Stimulated activated CD4-positive, alpha-beta T cell treated with anti-CD3 and anti-CD28 coated beads, TNF-alpha, amount 100 ng/mL, for 24 hours (primary cell): ENCODE results near the gene COL12A1.

ENCODE experiments used
- DNase-seq, 3 experiments: peaks; one replicate each; pipeline ENCODE4 v3.0.0-alpha.2; 2020; ENCODE audit warnings: low read depth in 3 of 3

The COL12A1 gene

DNA sequence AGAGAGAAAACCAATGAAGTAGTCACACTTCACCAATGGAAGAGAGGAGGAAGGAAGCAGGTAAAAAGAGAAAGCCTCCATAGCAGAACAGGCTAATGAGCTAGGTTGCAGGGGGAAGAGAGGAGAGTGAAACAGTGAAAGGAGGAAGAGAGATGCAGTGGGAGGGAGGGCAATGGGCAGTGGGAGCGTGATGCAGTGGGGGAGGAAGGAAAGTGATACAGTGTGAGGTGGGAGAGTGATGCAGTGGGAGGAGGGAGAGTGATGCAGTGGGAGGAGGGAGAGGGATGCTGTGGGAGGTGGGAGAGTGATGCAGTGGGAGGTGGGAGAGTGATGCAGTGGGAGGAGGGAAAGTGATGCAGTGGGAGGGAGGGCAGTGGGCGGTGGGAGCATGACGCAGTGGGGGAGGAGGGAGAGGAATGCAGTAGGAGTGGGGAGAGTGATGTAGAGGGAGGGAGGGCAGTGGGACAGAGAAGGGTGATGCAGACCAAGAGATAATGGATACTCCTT is 29.7 kb downstream of the COL12A1 start:
- no peak for DNase-seq

DNA sequence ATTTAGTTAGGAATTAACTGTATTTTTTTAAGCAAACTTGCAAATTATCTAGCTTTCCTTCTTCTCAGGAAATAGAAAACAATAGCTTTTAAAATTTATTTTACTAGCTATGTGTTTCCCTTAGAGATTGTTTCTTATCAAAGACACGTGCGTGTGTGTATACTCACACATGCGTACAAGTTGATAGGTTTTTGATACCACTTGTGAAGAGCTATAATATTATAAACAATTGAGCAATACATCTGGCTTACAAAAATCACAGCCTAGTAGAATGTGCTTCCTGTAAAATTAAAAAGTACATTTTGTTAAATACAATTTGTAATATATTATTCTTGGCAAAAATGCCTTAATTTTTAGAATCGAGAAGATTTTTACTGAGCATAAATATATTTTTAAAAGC is 33.9 kb downstream of the COL12A1 start:
- DNase-seq = no peak

DNA sequence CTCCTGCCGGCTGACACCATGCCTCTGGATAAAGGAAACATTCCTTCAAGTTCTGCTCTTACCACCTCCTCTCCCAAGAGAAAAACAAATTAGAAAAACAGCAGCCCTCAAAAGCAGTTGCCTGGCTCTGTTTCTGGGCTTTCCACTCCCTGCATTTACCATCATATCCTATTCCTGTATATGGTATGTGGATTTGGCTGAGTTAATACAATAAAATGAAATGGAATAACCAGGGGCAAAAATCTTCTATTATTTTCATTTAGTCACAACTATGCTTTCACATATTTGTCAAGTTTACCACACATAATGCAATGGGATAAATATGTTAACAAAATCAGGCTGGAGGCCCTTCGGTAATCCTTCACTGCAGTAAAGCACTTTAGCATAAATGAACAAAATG is 34.3 kb downstream of the COL12A1 start:
- no peak for DNase-seq

DNA sequence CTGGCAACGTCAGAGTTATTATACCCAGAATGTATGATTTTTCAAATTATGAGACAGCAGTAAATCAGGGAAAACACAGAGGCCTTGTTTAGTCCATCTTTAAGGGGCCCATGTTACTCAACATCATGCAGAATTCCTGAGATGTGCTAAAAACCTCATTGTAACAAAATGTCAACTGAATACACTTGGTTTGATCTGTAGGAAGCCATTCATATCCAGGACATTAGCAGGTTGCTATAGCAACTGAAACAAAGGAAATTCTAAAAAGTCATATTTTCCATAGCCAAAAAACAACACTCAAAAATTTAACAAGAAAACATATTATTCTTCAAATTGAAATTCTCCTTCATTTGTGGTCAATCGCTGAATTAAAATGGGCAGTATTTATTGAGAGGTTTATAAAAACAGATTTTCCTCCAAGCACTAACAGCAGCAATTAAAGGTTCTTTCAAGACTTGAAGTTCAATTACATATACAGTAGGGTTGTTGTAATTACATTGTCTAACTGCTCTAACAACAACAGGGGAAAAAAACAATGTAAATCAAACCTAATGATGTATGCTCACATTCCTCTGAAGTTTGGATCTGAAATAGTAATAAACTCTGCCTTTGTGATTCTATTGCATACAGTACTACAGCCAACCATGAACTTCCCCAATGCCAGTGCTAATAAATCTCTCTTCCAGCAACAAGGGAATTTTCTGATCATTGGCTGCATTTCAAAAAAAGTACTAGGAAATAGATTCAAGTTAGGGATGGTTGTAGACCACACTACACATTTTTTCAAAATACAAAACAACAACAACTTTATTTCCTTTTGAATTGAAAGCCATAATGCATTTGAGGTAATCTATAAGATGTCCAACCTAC is 34.9 kb downstream of the COL12A1 start:
- DNase-seq = no peak

DNA sequence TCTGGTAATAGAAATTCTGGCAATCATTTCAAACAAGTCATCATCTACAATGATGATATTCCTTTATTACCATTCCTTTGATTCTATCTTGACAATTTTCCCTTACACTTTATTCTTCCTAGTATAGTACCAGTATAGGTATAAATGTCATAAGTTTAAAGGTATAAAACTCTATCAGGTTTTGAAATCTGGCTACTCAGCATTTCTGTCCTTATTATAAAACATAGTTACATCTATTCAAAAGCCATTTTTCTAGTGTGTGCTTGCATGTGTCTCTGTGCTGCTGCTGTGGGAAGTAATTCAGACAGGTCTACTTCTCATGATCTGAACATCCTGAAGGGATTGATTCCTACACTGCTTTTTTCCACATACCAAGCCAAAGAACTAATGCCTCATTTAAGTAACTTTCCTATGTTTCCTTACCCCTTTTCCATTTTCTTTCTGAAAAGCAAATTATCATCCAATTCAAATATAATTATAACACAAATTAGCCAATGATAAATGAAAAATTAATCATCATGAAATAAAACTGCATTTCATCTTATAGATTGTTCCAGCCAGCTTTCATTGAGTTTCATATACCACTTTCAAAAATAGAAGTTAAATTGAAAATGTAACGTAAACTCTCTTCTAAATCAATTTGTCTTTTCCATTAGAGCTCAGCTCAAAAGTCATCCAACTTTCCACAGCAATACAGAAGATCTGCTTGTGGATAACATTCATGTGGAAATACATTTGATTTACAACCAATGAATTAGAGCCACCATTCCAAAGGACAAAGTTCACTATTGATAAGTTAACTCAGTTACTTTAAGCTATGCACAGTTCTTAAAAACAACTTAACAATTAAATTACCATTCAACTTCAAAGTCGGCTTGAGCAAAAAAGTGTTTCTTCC is 35.9 kb downstream of the COL12A1 start:
- DNase-seq = no peak

DNA sequence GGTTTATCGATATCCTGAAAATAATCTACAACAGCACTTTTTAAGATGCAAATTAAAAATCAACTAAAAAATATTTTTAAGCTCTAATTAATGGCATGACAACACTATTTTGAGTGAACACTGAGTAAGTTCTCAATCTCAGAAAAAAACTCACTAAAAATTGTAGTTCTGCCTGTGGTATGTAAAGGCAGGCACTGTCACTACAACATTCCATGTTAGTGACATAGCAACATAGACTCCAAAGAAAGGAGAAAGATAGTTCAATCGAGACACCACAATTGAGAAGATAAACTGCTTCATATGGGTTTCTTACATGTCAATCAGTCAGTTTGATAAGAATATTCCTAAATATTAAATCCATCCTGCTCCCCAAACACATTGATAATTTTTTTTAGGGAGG is 38.0 kb downstream of the COL12A1 start:
- no peak for DNase-seq

DNA sequence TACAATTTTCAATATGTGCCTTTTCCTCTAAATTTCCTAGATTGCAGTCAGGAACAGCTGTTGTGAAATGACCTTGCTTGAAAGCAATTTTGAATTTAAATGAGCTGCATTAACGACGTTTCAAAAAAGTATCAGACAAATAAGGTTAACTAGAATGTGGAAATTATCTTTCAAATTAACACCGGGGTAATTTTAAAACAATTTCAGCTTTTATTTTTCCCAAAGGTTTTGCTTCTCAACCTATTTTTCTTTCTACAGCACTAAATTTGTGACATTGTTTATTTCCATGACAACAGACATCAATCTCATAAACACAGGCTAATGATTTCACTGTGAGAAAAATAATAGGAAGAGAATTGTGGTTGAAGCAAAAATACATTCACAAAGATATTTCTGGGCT is 38.5 kb downstream of the COL12A1 start:
- no peak for DNase-seq

DNA sequence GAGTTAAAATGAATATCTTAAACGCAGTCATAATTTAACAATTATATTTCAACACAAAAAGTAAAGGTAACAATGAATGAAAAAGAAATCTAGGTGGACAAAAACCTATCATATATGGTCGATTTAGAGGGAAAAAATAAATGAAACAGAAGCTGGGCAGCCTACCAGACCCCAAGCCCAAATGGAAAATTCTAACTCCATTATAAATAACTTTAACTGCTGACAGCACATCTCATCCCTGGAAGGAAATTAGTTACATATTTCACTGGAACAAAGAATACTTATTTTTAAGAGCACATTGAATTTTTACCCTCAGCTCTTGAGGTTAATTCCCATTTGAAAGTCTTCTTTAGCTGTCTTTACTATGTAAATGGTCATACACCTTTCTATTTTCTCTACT is 39.1 kb downstream of the COL12A1 start:
- no peak for DNase-seq

DNA sequence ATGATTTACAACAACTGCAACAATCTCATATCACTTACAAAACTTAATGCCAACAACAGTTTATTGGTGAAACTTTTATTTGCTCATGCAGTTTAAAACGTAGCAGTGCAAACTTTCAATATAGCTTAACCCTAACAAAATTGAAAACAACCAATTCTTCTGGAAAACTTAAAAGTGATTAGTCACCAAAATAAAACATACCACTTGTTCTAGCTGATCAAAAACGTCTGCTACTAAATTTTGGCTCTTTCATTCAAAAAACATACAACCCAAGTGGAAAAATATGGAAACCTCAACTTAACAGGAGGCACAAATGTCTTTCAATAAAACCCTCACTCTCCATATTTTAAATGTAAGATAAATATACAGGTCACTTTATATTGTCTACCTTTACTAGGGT is 39.6 kb downstream of the COL12A1 start:
- DNase-seq = no peak

DNA sequence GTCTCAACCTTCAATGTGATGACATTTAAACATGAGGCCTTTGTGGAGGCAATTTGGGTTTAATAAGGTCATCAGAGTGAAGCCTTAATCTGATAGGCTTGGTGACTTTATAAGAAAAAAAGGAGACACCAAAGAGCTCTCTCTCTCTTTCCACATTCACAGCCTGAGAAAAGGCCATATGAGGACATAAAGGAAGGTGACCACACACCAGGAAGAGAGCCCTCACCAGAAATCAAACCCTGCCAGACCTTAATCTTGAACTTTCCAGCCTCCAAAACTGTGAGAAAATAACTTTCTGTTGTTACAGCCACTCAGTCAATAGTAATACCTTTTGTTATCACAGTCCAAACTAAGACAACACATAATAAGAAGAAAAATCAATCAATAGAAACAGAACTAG is 47.7 kb downstream of the COL12A1 start:
- no peak for DNase-seq

DNA sequence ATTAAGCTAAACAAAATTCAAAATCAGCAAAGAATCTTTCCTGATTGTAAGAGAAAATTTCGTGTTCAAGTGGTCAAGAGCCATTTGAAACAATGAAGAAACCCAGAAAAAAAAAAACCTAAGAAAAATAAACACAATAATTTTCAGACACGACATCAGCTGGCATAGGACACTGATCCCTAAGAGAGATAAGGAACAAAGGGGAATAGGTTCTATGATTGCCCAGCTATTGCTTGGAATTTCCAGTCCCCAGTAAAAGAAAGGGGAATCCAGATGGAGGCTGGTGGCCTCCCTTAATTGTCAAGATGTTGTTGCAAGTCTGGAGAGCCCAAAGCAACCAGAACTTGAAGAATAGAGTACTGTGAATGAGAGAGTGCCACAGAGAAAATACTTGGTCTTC is 48.5 kb downstream of the COL12A1 start:
- DNase-seq = no peak

DNA sequence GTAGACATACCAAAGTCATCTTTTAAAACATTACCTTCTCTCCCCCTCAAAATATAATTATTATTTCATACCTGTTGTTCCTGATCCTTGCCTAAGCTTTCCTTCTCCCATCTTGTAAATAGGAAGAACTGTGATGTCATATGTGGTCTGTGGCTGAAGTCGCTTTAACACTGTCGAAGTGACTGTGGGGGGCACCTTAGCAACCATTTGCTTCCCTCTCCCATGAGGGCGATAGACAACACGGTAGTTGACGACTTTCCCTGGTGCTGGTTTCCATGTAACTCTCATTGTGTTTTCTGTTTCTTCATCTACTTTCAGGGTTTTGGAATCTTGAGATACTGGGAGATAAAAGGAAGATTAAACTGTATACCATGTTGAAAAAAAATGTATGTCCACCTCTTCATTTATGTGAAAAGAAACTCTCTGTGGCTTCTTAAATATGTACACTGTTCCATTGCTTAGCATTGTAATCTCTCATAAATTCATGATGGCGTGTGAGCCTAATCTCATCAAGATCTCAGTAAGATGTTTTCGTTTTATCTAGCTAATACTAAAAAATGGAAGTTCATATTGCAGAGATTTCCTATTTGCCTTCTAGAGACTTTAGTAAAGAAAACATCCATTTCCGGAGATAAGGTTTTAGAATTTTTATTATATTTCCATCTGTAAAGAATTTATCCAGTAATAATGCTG is 49.5 kb downstream of the COL12A1 start:
- no peak for DNase-seq

DNA sequence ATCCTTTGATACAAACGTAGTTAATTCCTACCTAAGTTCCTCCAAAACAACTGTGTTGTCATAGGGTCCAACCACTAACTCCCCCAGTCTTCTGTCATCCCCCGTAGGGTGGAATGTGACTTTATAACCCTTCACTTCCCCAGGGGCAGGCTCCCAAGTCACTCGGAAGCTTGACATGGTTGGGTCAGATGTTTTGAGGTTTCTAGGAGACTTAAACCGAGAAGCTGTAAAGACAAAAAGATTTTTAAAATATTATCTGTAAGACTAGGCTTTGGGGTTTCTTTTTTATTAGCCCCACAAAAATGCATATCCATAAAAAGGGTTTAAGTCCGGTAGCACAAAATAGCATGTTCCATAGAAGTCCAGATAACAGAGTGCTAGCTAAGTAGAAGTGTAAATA is 50.2 kb downstream of the COL12A1 start:
- DNase-seq = no peak

DNA sequence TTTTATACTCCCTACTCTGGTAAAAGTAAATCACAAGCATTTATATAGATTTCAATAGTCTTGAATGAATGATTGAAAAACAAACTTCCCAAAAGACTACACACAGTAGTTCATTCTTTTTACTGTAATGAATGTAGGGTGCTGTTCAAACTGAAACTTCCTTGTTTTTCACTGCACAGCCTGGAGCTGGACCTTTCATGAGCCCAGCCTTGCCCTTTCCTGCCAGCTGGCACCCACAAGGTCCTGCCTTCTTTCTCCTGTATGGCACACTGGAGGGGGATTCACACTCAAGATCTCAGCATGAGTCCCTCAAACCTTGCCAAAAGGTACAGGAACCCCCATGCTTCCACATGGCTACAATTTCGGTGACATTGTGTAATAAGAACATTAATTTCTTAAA is 50.9 kb downstream of the COL12A1 start:
- DNase-seq = no peak

DNA sequence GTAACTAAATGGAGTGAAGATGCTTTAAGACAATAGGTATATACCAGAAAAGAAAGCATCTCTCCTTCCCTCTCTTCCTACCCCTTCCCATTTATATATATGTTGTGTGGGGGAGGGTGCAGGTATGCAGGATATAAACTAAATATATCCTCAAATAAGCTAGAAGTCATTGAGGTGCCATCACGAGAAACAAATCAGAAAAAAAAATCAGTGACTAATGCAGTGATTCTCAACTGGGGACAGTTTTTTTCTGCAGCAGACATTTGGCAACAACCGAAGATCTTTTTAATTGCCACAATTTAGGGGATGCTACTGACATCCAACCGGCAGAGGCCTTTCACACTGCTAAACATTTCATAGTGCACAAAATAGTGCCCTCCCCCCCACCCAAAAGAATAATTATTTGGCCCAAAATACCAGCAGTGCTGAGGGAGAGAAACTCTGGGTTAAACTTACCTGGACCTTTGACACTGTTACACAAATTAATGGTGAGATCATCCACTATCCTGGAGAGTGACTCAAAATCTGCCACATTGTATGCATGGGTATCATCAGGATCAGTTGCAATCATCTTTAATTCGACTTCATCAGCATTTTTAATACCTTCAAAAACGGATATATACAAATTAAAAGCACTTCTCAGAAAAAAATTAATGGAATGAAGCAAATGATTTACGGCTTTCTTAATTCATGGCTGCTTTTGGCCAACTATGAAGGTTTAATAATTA is 55.0 kb downstream of the COL12A1 start:
- no peak for DNase-seq

DNA sequence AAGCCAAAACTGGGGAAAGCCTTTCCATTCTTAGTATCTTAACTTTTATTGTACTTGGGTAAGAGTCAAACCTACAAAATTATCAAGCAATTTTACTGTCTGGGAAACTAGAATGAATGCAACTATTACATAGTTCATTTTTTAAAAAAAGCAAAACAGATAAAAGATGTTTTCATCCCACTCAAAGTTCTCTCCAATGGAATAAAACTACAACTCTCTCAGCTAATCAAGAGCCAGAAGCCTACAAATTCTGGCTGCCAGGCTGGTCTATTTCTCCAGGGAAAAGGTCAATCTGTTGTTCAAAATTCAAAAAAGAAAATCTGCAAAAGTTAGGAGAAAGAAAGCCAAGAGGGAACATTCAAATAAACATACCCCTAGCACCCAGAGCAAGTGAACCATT is 56.2 kb downstream of the COL12A1 start:
- DNase-seq = no peak

DNA sequence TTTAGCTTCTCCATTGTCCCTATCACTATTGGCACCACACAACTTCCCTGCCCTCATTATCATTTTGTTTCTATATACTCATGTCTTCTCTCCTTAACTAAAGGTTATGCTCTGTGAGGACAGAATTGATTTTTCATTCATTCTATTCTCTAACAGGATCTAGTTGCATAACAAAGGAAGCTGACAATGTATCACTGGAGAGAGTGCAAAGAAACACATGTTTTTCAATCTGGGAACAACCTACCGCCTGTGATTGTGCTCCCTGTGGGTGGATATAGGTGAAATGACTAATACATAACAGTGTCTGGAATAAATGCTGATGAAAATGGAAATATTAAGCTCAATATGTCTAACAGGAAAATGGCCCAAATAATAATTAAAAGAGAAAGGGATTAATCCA is 56.6 kb downstream of the COL12A1 start:
- no peak for DNase-seq

DNA sequence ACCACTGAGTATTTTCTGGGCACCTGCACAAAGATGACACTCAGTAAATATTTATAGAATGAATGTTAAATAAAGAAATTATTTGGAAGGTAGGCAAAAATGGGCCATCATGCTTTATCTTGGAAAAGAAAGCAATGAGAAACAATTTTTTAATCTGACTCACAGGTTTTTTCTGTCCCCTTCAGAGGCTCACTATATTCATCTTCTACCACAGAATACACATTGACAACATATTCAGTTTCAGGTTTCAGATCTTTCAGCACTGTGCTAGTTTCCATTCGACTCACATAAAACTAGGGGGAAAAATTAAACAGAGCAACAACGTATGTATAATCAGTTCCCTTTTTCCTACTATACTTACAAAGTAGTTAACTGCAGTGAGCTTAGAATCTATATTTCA is 58.3 kb downstream of the COL12A1 start:
- DNase-seq = no peak

DNA sequence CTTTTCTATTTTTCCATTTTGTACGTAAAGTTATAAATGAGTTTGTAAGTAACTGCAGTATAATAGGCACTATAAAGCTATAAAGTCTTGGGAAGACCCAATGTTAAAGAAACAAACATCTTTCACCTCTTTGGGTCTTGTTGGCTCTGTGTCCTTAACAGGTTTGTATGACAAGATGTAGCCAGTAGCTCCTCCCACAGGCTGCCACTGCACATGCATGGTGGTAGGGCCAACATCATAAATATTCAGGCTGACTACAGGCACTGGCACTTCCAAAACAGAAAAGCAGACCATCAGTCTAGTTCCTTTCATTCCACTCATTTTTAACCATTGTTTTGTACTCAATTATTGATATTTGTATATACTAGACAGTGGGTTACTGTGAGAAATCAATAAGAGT is 59.9 kb downstream of the COL12A1 start:
- DNase-seq = no peak

DNA sequence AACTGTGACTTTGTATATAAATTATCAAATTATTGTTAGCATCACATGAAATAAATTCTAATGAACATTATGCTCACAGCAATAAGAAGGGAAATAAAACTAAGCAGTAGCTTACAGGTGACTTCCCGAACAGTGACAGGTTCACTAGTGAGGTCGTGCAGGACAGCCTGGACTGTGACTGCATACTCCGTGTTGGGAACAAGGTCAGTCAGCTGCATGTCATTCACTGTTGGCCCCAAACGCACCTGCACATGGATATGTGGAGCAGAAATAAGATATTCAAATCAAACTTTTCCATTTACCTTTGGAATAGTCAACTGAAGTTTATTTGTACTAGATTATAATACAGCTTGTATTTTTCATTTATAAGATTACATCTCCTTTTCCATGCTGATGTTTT is 60.6 kb downstream of the COL12A1 start:
- no peak for DNase-seq

DNA sequence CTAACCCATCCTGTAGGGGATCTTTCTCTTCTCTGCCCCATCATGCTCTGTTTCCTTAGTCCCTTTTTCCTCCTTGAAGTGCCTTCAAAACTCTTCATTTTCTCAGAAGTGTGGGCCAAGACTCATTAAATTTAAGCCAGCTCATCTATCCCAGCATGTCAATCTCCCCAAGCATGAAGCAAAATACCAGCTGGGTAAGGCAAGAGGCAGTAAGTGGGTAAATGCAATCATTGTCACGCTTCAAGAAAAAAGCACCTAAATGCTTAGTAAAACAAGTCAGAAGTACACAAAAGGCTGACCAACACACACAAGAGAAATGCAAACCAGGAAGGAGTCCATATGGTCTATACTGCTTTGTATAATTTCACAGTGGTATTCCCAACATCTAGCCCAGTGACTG is 61.5 kb downstream of the COL12A1 start:
- DNase-seq = no peak

DNA sequence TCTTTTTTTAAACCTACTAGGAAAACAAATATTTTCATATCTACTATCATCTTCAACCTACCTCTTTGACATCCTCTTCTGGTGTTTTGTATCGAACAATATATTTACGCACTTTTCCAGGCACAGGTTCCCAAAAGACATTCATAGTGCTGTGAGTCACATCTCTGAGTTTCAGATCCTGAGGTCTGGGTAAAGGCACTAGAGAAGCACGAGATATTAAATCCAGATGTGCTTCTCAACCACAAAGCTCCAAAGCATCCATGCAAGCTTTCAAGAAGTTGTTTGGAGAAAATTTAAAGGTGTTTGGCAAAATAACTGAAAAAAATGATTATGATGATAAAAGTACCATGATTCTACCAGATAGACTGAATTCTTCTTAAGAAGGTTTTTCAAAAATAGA is 62.7 kb downstream of the COL12A1 start:
- no peak for DNase-seq
